A172 (cell line): Measurements from ENCODE around the gene ELOVL3. TPM values are rescaled to one million over a fixed set of nuclear protein-coding genes. Genes with fewer than 3 reads are reported as not detected.
"Not testable (repeated sequence)": the region's sequence is repeated elsewhere in the genome, so short reads cannot be mapped to it uniquely, and the experiment has no call there.

Experiments used
- DNase-seq: peaks from one replicate; pipeline ENCODE4 v3.0.0-alpha.2; 2015; ENCODE audit warnings: low spot score
- total RNA-seq: library from RNA; depleted of rRNA; stranded (reverse); fragments of >200 nt; shearing (Covaris generic); gene quantifications from 2 replicates; pipeline ENCODE4 v1.2.3, GENCODE V29; 2014

ELOVL3 gene
- total RNA-seq, 1 experiment from 2014 or later = not detected

- no peak for DNase-seq
Observed at GRCh38 chr10:102227050-102227449, 951 bp downstream of the ELOVL3 start.

- peak; percentile 68 for DNase-seq
Observed at GRCh38 chr10:102229810-102230263, 3.7 kb downstream of the ELOVL3 start.

GRCh38 chr10:102230264-102230860 is 4.3 kb downstream of the ELOVL3 start:
- peak; percentile 30 for DNase-seq

GRCh38 chr10:102230861-102231356 is 4.8 kb downstream of the ELOVL3 start:
- no peak for DNase-seq

- no peak for DNase-seq
Observed at GRCh38 chr10:102231357-102232318, 5.5 kb downstream of the ELOVL3 start.

- no peak for DNase-seq
Observed at GRCh38 chr10:102233997-102234396, 7.9 kb downstream of the ELOVL3 start.

GRCh38 chr10:102234888-102235597 is 8.9 kb downstream of the ELOVL3 start:
- no peak for DNase-seq

GRCh38 chr10:102235598-102235920 is 9.5 kb downstream of the ELOVL3 start:
- DNase-seq = peak; percentile 45

- DNase-seq = no peak
Observed at GRCh38 chr10:102236006-102236405, 9.9 kb downstream of the ELOVL3 start.

- DNase-seq = no peak
Observed at GRCh38 chr10:102237711-102238252, 11.7 kb downstream of the ELOVL3 start.

GRCh38 chr10:102240467-102241031 is 14.4 kb downstream of the ELOVL3 start:
- DNase-seq = no peak

GRCh38 chr10:102241032-102241443 is 14.9 kb downstream of the ELOVL3 start:
- DNase-seq = no peak

GRCh38 chr10:102241444-102242117 is 15.5 kb downstream of the ELOVL3 start, which contains the start of gene PITX3:
Gene PITX3 (minus strand): TSS chr10:102241512. CDS start chr10:102232080, 9,432 bp downstream.
- DNase-seq = peak; percentile 65

- no peak for DNase-seq
Observed at GRCh38 chr10:102242118-102242485, 16.0 kb downstream of the ELOVL3 start.

- no peak for DNase-seq
Observed at GRCh38 chr10:102243309-102243708, 17.2 kb downstream of the ELOVL3 start.

- peak; percentile 100 for DNase-seq
Observed at GRCh38 chr10:102245082-102245931, 19.2 kb downstream of the ELOVL3 start, which contains the start of gene GBF1. Gene GBF1 (plus strand): TSS chr10:102245532. CDS start chr10:102258939, 13,407 bp downstream.

GRCh38 chr10:102245932-102246251 is 19.8 kb downstream of the ELOVL3 start:
- DNase-seq = no peak

GRCh38 chr10:102246261-102246660 is 20.2 kb downstream of the ELOVL3 start:
- DNase-seq = no peak

GRCh38 chr10:102247734-102248133 is 21.6 kb downstream of the ELOVL3 start:
- DNase-seq = no peak

GRCh38 chr10:102252508-102252907 is 26.4 kb downstream of the ELOVL3 start:
- DNase-seq = not testable (repeated sequence)
